Measurements from ENCODE around the gene SEMA6B.

SEMA6B gene

DNA sequence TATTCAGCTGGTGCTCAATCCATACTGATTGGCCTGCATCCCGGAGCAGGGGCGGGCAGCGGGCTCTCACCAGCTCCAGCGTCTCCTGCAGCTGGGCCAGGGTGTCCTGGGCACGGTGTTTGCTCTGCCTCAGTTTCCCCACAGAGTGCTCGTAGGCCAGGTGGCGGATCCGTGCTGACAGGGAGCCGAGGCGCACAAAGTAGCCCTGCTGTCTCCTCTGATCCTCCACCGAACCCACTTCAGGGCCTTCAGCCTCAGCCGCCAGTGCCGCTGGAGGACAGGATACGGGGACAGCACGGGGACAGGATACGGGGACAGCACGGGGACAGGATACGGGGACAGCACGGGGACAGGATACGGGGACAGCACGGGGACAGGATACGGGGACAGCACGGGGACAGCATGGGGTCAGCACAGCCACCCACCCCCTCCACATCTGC lies 33.9 kb downstream of the SEMA6B start:
- no peak for DNase-seq (ENCODE audit: low read depth in 2 of 2)

DNA sequence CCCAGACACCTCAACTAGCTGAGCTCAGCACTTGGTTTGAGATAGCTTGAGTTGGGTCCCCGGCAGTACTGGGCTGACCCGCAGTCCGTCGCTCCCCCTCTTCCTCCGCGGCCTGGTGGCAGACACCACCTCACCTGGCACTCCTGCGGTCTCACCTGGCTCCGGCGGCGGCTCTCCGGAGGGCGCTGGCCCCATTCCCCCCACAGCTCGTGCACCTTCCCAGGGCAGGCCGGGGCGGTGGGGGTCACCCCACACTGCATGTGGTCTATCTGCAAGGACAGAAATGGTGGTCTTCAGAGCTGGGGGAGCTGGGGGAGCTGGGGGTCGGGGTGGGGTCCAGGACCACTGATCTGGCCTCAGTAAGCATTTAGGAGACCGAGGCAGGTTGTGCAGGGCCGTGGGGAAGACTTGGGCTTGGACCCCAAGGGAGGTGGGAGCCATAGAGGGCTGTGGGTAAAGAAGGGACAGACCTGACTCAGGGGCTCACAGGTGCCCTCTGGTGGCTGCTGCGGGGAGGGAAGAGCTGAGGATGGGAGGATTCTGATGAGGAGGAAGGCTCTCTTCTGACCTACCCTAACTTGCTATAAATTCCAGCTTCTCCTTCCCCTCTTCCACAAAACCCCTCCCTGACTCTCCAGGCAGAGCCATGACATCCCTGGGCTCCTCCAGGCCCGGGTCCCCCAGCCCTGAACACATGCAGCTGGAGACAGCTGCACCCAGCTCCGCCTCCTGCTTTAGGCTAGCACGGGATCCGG lies 34.5 kb downstream of the SEMA6B start:
- DNase-seq (ENCODE audit: low read depth in 2 of 2) = peak; percentile 10 to 55

DNA sequence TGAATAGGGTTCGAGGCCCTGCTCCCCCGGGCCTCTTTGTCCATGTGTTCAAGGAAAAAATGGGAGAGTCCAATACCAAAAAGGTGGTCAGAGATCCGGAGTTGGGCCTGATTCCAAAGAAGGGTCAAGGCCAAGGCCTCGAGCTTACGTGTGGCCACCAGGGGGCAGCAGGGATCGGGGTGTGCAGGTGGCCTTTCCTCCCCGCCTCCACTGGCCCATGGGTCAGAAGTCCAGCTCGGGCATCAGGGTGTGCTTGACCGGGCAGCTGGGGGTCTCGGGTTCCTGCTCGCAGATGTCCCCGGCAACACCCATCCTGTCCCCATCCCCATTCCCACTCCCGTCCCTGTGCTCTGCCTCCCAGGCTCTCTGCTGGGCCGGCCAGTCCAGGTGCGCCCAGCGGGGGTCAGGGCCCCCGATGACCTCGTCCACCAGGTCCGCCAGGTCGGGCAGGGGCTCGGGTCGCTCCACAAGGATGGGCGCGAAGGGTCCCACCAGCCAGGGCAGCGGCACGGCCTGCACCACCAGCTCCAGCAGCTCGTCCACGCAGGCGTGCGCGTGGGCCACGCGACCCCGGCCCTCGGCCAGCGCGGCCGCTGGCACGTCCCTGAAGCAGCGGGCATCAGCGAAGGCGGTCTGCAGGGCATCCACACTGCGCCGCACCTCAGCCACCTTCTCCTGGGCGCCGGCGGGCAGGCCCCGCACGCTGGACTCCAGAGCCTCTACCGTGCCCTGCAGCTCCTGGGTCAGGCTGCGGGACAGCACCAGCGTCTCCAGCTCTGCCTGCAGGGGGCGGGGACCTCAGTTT lies 36.0 kb downstream of the SEMA6B start:
- DNase-seq (ENCODE audit: low read depth in 2 of 2) = no peak

DNA sequence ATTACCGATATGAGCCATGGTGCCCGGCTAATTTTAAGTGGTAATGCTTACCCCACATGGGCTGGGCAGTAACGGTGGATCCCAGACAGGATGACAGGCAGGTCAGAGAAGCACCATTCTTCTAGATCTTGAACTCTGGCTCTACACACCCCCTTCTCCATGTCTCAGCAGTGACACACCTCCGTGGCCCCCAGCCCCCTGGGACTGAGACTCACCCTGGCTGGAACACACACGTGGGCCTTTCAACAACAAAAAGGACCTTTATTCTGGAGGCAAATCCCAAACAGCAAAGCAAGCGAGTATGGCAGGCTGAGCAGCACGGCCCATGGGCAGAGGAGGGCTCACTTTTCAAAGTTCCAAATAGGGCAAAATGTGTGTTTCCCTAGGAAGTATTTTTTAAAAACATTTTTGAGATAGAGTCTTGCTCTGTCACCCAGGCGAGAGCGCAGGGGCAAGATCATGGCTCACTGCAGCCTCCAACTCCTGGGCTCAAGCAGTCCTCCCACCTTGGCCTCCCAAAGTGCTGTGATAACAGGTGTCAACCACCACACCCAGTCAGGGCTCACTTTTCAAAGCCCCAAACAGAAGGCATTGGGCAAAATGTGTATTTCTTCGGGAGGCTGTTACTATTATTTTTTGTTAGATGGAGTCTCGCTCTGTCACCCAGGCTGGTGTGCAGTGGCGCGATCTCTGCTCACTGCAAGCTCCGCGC lies 37.0 kb downstream of the SEMA6B start:
- no peak for DNase-seq (ENCODE audit: low read depth in 2 of 2)

DNA sequence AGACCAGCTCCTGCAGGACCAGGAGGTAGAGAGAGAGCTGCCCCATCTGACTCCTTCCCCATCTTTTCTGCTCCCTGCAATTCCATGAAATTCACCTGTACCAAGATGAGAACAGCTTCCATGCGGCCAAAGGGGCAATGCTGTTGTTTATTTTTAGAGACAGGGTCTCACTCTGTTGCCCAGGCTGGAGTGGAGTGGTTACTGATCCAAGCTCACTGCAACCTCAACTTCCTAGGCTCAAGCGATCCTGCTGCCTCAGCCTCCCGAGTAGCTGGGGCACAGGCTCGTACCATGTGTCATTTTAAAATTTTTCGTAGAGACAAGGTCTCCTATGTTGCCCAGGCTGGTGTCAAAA lies 37.6 kb downstream of the SEMA6B start:
- no peak for DNase-seq (ENCODE audit: low read depth in 2 of 2)

DNA sequence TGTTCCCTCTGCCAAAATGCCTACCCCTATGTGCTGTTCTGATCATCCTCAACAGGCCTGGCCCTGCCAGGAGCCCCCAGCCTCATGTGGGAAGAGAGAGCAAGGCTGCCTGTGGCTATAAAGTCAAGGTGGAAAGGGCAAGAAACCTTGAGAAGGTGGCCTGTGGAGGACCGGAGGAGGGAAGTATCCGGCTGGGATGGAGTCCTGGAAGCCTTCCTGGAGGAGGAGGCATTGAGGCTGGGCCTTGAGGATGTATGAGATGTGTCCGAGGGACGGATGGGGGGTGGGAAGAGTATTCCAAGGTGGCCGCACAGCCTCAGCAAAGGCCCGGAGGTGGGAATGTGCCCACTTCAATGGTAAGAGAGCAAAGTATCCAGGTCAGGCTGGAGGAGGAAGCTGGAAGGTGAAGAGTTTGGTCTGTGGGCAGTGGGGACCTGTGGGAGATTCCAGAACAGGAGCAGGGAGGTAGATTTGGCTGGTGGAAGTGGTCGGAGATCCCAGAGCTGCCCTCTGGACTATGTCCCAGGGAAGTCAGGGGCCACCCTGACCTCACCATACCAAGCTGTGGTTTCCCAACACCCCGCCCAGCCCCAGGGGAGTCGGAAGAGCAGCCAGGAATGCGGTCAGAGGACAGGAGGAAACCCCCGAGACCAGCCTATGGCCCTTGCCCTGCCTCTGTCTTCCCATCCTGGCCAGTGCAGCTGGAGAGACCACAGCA lies 38.2 kb downstream of the SEMA6B start:
- DNase-seq (ENCODE audit: low read depth in 2 of 2) = no peak

DNA sequence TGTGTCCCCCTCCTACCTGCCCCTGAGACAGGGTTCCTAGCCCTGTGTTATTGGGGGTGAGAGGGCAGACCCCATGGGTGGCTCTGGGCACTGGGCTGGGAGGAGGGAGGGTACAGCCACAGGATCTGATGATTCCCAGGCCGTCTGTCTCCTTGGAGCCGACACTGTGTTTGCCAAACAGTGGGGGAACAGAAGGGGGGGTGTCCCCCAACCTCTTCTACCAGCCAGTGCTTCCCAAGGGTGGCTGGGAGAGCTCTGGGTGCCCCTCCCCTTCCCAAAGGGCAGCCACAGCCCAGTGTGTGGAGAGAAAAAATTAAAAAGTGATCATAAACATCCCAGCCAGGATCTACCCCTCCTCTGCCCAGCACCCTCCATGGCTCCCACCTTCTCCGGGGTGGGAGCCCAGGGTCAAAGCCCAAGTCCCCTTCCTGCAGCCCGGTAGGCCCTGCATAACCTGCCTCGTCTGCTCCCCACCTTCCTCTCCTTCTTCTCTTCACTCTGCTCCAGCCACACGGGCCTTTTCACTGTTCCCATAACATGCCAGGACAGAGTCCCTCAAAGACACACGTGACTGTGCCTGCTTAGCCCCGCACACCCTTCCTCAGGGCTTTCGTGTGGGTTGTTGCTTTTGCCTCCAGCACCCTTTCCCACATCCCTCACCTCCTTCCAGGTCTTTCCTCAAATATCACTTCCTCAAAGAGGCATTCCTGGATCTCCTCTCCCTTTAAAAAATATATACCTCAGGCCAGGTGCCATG lies 39.8 kb downstream of the SEMA6B start:
- DNase-seq (ENCODE audit: low read depth in 2 of 2) = no peak

DNA sequence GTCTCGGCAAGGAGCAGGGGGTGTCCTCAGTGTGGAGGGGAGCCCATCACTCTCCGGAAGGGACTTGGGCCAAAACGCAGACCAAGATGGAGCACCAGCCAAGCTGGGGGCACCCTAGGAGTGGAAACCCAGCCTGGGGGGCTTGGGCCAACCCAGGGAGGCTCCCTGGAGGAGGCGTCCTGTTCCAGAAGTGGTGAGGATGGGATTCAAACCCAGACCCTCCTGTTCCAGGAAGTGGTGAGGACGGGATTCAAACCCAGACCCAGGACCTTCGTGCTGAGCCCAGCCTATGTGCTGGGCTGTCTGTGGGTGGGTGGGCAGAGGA lies 40.4 kb downstream of the SEMA6B start:
- no peak for DNase-seq (ENCODE audit: low read depth in 2 of 2)

DNA sequence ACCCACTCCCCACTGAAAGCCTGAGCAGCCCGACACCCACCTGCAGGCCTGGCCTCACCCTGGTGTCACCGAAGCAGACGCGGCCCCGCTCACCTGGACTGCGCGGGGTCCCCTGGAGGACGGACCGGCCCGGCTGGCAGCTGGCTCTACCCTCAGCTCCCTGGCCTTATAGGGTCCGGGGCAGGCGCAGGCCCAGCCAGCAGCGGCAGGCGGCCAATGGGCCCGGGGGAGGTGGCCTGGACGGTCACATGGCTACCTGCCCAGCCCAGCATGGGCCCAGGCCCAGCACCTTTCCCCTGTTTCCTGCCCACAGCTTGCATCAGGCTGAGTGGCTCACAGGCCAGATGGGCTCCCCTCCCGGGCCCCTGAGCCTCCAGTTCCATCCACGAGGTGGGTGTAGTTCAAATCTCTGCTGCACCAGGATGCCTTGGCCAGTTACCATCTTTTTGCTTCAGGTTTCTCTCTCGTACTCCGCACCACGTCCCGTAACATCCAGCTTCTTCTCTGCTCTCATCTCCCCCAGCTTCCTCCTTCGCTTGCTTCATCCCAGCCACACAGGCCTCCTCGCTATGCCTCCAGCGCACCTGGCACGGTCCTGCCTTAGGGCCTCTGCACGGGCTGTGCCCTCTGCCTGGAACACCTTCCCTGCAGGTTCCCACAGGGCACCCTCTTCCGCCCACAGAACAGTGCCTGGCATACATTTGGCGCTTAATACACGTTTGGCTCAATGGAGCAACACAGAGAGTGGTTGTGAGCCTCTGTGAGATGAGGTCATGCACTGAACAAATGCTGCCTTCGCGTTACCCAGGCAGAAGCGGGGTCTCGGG lies 40.9 kb downstream of the SEMA6B start, which contains the start of gene PLIN4:
TSS of gene PLIN4 (minus strand) at position 142 of the 827 bp plus-strand sequence. CDS start 214 bp downstream, outside the sequence.
- no peak for DNase-seq (ENCODE audit: low read depth in 2 of 2)

DNA sequence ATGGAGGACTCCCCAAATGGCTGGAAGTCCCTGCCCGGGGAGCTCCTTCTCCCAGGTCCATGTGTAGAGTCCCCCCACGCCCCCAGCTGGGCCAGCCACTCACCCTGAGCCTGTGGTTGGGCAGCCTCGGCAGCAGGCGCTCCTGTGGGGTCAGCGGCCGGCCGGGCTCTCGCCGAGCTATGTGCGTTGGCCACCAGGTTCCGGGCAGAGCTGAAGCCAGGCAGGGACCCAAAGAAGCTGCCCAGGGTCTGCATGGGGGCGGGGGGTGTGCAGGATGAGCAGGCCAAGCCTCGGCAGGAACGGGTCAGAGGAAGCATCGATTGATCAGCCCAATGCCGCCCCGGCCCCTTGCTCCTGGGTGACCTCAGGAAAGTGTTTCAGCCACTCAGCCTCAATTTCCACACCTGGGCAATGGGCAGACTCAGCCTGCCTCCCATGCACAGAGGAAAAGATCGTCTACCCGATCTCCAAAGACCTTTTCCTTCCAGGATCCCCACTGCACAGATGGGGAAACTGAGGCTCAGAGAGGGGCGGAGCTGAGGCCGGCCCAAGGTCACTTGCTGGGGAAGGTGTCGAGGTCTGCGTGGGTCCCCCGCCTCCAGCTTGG lies 41.9 kb downstream of the SEMA6B start:
- no peak for DNase-seq (ENCODE audit: low read depth in 2 of 2)

DNA sequence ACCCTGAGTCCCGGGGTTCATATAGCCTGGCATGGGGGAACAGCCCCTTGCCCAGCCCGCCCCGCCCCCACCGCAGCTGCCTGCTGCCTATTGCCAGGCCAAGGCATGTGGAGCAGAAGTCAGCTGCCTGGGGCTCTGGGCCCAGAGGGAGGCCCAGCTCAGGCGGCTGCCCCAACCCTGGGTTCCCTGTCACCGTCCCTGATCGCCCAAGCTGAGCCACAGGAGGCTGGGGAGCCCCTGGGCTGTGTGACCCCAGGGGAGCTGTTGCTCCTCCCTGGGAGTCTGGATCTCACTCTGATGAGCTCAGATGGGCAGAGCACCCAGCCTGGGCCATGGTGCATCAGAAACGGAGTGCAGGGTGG lies 42.6 kb downstream of the SEMA6B start:
- no peak for DNase-seq (ENCODE audit: low read depth in 2 of 2)

DNA sequence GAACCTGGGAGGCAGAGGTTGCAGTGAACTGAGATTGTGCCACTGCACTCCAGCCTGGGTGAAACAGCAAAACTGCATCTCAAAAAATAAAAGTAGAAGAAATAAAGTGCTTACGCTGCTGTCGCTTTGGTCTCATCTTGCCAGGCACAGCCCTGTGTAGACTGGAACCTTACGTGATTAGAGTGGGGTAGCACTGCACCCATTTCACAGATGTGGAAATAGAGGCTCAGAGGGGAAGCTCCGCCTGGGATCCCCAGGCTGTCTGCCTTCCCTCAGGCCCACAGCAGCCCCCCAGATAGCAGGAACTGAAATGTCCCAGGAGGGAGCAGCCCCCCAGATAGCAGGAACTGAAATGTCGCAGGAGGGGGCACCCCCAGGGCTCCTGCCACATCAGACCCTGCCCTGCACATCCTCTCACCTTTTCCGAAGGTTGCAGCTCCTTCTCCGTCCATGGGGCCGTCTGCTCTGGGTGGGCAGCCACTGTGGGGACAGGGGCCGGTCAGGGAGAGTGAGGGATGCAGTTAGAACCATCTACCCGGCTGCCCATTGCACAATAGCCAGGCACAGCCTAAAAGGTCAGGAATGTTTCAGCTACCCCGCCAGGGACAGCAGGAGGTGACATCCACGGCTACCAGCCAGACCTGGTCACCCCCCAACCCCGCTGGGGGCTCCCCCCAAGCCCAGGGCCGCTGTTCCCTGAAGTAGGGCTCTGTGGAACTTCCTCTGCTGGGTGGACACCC lies 43.1 kb downstream of the SEMA6B start:
- no peak for DNase-seq (ENCODE audit: low read depth in 2 of 2)

DNA sequence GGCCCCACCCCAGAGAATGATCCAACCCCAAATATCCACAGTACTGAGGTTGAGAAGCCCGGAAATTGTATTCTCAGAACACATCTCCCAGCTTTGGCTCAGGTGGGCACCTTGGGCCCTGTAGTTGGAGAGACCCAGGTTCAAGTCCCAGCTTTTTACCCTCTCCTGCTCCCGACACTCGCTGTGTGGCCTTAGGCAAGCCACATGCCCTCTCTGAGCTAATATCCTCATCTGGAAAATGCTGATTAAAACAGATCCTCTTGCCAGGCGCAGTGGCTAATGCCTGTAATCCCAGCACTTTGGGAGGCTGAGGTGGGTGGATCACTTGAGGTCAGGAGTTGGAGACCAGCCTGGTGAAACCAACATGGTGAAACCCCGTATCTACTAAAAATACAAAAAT lies 43.8 kb downstream of the SEMA6B start:
- DNase-seq (ENCODE audit: low read depth in 2 of 2) = no peak

DNA sequence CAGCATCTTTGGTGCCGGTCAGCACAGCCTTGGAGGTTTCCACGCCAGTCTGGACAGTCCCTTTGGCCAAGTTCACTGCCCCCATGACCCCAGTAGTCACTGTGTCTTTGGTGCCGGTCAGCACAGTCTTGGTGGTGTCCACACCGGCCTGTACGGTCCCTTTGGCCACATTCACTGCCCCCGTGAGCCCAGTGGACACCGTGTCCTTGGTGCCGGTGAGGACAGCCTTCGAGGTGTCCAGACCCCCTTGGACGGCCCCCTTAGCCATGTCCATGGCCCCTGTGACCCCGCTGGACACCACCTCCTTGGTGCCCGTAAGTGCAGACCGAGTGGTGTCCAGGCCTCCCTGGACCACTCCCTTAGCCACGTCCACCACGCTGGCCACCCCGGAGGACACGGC lies 46.2 kb downstream of the SEMA6B start:
- no peak for DNase-seq (ENCODE audit: low read depth in 2 of 2)

DNA sequence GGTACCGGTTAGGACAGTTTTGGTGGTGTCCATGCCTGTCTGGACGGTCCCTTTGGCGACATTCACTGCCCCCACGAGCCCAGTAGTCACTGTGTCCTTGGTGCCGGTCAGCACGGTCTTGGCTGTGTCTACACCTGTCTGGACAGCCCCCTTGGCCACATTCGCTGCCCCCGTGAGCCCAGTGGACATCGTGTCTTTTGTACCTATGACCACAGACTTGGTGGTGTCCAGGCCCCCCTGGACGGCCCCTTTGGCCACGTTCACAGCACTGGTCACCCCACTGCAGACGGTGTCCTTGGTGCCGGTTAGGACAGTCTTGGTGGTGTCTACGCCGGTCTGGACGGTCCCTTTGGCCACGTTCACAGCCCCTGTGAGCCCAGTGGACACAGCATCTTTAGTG lies 47.4 kb downstream of the SEMA6B start:
- DNase-seq (ENCODE audit: low read depth in 2 of 2) = no peak

DNA sequence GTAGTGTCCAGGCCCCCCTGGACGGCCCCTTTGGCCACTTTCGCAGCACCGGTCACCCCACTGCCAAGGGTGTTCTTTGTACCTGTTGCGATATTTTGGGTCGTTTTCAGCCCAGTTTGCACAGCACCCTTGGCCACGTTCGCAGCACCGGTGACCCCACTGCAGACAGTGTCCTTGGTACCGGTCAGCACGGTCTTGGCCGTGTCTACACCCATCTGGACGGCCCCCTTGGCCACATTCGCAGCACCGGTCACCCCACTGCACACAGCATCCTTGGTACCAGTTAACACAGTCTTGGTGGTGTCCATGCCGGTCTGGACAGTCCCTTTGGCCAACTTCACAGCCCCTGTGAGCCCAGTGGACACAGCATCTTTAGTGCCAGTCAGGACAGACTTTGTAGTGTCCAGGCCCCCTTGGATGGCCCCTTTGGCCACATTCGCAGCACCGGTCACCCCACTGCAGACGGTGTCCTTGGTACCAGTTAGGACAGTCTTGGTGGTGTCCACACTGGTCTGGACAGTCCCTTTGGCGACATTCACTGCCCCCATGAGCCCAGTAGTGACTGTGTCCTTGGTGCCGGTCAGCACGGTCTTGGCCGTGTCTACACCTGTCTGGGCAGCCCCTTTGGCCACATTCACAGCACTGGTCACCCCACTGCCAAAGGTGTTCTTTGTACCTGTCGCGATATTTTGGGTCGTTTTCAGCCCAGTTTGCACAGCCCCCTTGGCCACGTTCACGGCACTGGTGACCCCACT lies 48.0 kb downstream of the SEMA6B start:
- no peak for DNase-seq (ENCODE audit: low read depth in 2 of 2)

DNA sequence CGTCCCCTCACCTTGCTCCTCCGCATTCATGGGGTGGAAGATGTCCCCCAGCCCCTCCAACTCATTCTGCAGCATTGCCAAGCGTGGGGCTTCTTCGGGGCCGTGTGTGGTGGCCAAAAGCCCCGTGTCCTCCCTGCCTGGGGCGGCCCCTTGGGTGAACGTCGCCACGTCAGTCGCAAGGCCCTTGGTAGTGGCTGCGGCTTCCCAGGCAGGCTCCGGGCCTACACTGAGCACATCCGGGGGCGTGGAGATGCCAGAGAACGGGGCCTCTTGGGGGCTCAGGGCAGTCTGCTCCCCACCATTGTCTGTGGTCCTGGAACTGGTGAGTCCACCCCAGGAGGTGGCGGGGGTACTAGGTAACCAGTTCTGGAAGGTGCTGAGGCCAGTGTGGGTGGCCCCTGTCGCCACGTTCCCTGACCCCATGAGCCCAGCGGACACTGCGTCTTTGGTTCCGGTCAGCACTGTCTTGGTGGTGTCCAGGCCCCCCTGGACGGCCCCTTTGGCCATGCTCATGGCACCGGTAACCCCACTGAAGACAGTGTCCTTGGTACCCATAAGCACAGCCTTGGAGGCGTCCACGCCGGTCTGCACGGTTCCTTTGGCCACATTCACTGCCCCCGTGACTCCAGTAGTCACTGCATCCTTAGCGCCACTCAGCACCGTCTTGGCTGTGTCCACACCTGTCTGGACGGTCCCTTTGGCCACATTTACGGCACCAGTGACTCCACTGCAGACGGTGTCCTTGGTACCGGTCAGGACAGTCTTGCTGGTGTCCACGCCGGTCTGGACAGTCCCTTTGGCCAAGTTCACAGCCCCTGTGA lies 48.8 kb downstream of the SEMA6B start:
- DNase-seq (ENCODE audit: low read depth in 2 of 2) = no peak

DNA sequence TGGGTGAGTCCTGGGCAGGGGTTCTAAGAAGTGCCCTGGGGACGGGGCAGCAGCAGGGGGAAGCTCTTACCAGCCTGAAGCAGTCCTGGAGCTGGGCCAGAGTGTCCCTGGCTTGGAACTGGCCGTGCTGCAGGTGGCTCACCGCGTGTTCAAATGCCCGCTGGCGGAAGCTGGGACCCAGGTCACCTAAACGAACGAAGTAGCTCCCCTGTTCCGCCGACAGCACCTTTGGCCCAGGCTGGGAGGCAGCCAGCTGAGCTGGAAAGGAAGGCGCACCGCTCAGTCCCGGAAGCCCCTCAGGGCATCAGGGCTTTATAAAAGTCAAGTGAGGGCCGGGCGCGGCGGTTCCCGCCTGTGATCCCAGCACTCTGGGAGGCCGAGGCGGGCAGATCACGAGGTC lies 50.8 kb downstream of the SEMA6B start:
- no peak for DNase-seq (ENCODE audit: low read depth in 2 of 2)
